ENCODE results near the gene TECPR1. TPM values are rescaled to one million over a fixed set of nuclear protein-coding genes. Genes with fewer than 3 reads are reported as not detected.

The TECPR1 gene
- total and polyA plus RNA-seq, 2 experiments from 2014 or later = 4.6 to 24.4 TPM

DNA sequence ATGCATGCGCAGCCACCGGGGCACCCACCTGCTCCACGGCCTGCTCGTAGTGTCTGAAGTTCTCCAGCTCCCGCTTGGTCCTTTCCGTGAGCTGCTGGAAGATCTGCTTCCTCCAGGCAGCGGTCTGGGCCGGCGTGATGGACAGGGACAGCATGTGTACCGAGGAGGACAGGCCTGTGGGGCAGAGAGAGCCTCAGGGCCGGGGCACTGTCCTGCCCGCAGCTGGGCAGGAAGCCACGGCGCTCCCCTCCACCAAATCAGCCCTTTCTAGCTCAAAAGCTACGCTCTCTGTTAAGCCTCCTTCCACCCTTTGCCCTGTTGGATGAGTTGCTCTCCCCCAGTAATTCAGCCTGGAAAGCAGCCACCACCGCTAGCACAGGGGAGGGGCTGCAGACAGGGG is 19.2 kb downstream of the TECPR1 start (continued):
- TF ChIP-seq, protein P1, sequence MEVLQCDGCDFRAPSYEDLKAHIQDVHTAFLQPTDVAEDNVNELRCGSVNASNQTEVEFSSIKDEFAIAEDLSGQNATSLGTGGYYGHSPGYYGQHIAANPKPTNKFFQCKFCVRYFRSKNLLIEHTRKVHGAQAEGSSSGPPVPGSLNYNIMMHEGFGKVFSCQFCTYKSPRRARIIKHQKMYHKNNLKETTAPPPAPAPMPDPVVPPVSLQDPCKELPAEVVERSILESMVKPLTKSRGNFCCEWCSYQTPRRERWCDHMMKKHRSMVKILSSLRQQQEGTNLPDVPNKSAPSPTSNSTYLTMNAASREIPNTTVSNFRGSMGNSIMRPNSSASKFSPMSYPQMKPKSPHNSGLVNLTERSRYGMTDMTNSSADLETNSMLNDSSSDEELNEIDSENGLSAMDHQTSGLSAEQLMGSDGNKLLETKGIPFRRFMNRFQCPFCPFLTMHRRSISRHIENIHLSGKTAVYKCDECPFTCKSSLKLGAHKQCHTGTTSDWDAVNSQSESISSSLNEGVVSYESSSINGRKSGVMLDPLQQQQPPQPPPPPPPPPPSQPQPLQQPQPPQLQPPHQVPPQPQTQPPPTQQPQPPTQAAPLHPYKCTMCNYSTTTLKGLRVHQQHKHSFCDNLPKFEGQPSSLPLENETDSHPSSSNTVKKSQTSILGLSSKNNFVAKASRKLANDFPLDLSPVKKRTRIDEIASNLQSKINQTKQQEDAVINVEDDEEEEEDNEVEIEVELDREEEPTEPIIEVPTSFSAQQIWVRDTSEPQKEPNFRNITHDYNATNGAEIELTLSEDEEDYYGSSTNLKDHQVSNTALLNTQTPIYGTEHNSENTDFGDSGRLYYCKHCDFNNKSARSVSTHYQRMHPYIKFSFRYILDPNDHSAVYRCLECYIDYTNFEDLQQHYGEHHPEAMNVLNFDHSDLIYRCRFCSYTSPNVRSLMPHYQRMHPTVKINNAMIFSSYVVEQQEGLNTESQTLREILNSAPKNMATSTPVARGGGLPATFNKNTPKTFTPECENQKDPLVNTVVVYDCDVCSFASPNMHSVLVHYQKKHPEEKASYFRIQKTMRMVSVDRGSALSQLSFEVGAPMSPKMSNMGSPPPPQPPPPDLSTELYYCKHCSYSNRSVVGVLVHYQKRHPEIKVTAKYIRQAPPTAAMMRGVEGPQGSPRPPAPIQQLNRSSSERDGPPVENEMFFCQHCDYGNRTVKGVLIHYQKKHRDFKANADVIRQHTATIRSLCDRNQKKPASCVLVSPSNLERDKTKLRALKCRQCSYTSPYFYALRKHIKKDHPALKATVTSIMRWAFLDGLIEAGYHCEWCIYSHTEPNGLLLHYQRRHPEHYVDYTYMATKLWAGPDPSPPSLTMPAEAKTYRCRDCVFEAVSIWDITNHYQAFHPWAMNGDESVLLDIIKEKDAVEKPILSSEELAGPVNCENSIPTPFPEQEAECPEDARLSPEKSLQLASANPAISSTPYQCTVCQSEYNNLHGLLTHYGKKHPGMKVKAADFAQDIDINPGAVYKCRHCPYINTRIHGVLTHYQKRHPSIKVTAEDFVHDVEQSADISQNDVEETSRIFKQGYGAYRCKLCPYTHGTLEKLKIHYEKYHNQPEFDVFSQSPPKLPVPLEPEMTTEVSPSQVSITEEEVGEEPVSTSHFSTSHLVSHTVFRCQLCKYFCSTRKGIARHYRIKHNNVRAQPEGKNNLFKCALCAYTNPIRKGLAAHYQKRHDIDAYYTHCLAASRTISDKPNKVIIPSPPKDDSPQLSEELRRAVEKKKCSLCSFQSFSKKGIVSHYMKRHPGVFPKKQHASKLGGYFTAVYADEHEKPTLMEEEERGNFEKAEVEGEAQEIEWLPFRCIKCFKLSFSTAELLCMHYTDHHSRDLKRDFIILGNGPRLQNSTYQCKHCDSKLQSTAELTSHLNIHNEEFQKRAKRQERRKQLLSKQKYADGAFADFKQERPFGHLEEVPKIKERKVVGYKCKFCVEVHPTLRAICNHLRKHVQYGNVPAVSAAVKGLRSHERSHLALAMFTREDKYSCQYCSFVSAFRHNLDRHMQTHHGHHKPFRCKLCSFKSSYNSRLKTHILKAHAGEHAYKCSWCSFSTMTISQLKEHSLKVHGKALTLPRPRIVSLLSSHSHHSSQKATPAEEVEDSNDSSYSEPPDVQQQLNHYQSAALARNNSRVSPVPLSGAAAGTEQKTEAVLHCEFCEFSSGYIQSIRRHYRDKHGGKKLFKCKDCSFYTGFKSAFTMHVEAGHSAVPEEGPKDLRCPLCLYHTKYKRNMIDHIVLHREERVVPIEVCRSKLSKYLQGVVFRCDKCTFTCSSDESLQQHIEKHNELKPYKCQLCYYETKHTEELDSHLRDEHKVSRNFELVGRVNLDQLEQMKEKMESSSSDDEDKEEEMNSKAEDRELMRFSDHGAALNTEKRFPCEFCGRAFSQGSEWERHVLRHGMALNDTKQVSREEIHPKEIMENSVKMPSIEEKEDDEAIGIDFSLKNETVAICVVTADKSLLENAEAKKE (CRISPR knock-in tag; IDR thresholded peaks at IDR 0.05) = no peak
- TF ChIP-seq, protein P2, sequence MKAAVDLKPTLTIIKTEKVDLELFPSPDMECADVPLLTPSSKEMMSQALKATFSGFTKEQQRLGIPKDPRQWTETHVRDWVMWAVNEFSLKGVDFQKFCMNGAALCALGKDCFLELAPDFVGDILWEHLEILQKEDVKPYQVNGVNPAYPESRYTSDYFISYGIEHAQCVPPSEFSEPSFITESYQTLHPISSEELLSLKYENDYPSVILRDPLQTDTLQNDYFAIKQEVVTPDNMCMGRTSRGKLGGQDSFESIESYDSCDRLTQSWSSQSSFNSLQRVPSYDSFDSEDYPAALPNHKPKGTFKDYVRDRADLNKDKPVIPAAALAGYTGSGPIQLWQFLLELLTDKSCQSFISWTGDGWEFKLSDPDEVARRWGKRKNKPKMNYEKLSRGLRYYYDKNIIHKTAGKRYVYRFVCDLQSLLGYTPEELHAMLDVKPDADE (IDR thresholded peaks at IDR 0.05) = no peak

DNA sequence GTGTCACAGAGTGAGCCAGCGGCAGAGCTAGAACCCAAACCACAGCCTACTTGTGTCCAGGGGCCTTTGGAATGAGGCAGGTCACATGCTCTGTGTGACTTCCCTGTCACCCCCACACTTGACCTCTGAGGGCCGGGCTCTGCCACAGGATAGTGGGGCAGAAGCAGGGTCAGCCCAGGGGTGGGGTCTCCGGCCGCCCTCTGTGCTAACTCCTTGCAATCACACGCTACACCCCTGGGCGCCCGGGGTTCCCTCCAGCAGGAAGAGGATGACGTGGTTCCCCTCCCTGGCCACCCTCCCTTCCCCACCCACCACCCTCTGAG is 19.8 kb downstream of the TECPR1 start:
- Histone ChIP-seq H2AFZ (no peak overlapping the region), H3K79me2 (replicated peaks; ENCODE audit: insufficient read depth) (no peaks in the 10 kb centered on the region), H3K4me2 (no peak overlapping the region), H3K27ac (ENCODE audit: low read depth) (no peak overlapping the region), H3K4me1 (ENCODE audit: insufficient read depth) (no peaks in the 10 kb centered on the region), H3K36me3 (ENCODE audit: insufficient read depth) (no peaks in the 10 kb centered on the region), H3K27me3 (ENCODE audit: insufficient read depth) (no peaks in the 10 kb centered on the region), H3F3A (replicated peaks; ENCODE audit: low read depth) (no peaks in the 10 kb centered on the region), H3K9me2 (ENCODE audit: insufficient read depth) (no peaks in the 10 kb centered on the region), H4K20me1 (replicated peaks; ENCODE audit: insufficient read depth) (no peaks in the 10 kb centered on the region), H3K4me3 (no peak overlapping the region)
- ATAC-seq (no peak), DNase-seq (ENCODE audit: low spot score) (no peak)
- Mint-ChIP-seq H3K9me3 (no peaks in the 10 kb centered on the region), H3K4me3 (no peak overlapping the region), H3K4me1 (no peaks in the 10 kb centered on the region), H3K27me3 (ENCODE audit: insufficient read depth, low read depth, poor library complexity) (peaks cover 8% of the 10 kb centered on the region), H3K27ac (no peak overlapping the region), H3K36me3 (ENCODE audit: low read depth) (no peaks in the 10 kb centered on the region)
- TF ChIP-seq EZH2 (IDR thresholded peaks at IDR 0.05; ENCODE audit: low read depth, unreplicated experiment) = no peak
- TF ChIP-seq NANOG (IDR thresholded peaks at IDR 0.05; ENCODE audit: borderline replicate concordance) = no peak
- TF ChIP-seq EZH2phosphoT487 (IDR thresholded peaks at IDR 0.05; ENCODE audit: unreplicated experiment) = no peak
- TF ChIP-seq POLR2AphosphoS5 (IDR thresholded peaks at IDR 0.05; ENCODE audit: low read depth) = no peak
- TF ChIP-seq ZNF114 (CRISPR knock-in tag; IDR thresholded peaks at IDR 0.05) = no peak
- TF ChIP-seq, protein P1 (CRISPR knock-in tag; IDR thresholded peaks at IDR 0.05) = no peak
- no peak for TF ChIP-seq ZNF331 (CRISPR knock-in tag; IDR thresholded peaks at IDR 0.05; ENCODE audit: low read depth)
- no peak for TF ChIP-seq JUNB (IDR thresholded peaks at IDR 0.05; ENCODE audit: unreplicated experiment)

Data from GM23338 (cell line).